Measurements from ENCODE around the gene CHST11. TPM values are rescaled to one million over a fixed set of nuclear protein-coding genes. Genes with fewer than 3 reads are reported as not detected.

The CHST11 gene
- total RNA-seq, 1 experiment from 2014 or later: 6.7 TPM

GRCh38 chr12:104702565-104703139 is 245.9 kb downstream of the CHST11 start:
- no peak overlapping the region for H2BK15ac ChIP-seq (ENCODE audit: low read depth, low read length)
- H4K5ac ChIP-seq (ENCODE audit: insufficient read length, low read depth, low read length): no peak overlapping the region
- no peak overlapping the region for H3K56ac ChIP-seq (ENCODE audit: insufficient read length, low read depth, low read length)
- no peaks in the 10 kb centered on the region for H3K27me3 ChIP-seq (ENCODE audit: insufficient read depth, low read length)
- H3K14ac ChIP-seq (ENCODE audit: insufficient read depth, low read length): peak overlapping the region; percentile 34
- H3K79me2 ChIP-seq (ENCODE audit: insufficient read depth, low read length): no peaks in the 10 kb centered on the region
- H4K91ac ChIP-seq (ENCODE audit: insufficient read length, low read depth, low read length): no peak overlapping the region
- Mint-ChIP-seq H3K9me3 (no peaks in the 10 kb centered on the region), H3K36me3 (ENCODE audit: insufficient read depth in 1 of 3, low read depth in 3 of 3) (no peaks in the 10 kb centered on the region; a peak in 1 of 7 replicates), H3K4me1 (peaks cover 37 to 51% of the 10 kb centered on the region in 2 experiments), H3K27ac (peak overlapping the region in 1 of 3 experiments; percentile 20; a peak in 1 of 7 replicates), H3K4me3 (no peak overlapping the region), H3K27me3 (ENCODE audit: low read depth) (no peaks in the 10 kb centered on the region)
- no peak overlapping the region for H3K27ac ChIP-seq (ENCODE audit: insufficient read length, low read depth, low read length)
- H3K4me2 ChIP-seq (ENCODE audit: insufficient read depth, insufficient read length, low read length): no peak overlapping the region
- TF ChIP-seq CTCF (conservative IDR thresholded peaks at IDR 0.05): no peak
- H2BK120ac ChIP-seq (ENCODE audit: low read depth, low read length, poor library complexity, severe bottlenecking): no peak overlapping the region
- H3K9ac ChIP-seq (ENCODE audit: extremely low read depth, insufficient read length, low read length): no peak overlapping the region
- H2BK12ac ChIP-seq (ENCODE audit: insufficient read length, low read depth, low read length): no peak overlapping the region
- H3K9me3 ChIP-seq (ENCODE audit: control insufficient read depth, low read depth, low read length): no peaks in the 10 kb centered on the region
- no peak overlapping the region for H2AK5ac ChIP-seq (ENCODE audit: insufficient read length, low read length)
- no peak overlapping the region for H4K8ac ChIP-seq (replicated peaks; ENCODE audit: insufficient read length, low read depth, low read length)
- H3K23ac ChIP-seq (ENCODE audit: insufficient read length, low read depth, low read length): no peak overlapping the region
- no peak for DNase-seq
- H3K23me2 ChIP-seq (ENCODE audit: insufficient read length, low read depth, low read length, poor library complexity, severe bottlenecking): no peaks in the 10 kb centered on the region
- WGBS (ENCODE audit: extremely low coverage, insufficient read length, low lambda C conversion rate): no CpG with 5 or more reads among the region's 21 CpGs
- H3K4me1 ChIP-seq (ENCODE audit: insufficient read depth, low read length): peaks cover 3% of the 10 kb centered on the region; the same call in 1 of the 2 replicates
- no peak overlapping the region for H3K4ac ChIP-seq (ENCODE audit: low read depth, low read length)
- H3K79me1 ChIP-seq (ENCODE audit: insufficient read depth, low read depth, low read length, poor library complexity, severe bottlenecking): no peaks in the 10 kb centered on the region
- H3T11ph ChIP-seq (ENCODE audit: low read length): no peak overlapping the region
- no peaks in the 10 kb centered on the region for H4K20me1 ChIP-seq (ENCODE audit: control insufficient read depth, insufficient read depth, insufficient read length)
- no peak overlapping the region for H2BK5ac ChIP-seq (ENCODE audit: insufficient read length, low read length)
- no peak overlapping the region for H2BK20ac ChIP-seq (ENCODE audit: low read depth, low read length, poor library complexity, severe bottlenecking)
- H3K18ac ChIP-seq (ENCODE audit: insufficient read length, low read depth, low read length): no peak overlapping the region
- H2AFZ ChIP-seq (ENCODE audit: low read length): no peak overlapping the region
